Epithelial cell of prostate (primary cell): ENCODE data around the gene DMRTC2.
A peak's percentile ranks its signal among the peaks of the same experiment; 100 is the strongest.

Source experiments
- DNase-seq: peaks from one replicate; pipeline ENCODE4 v3.0.0-alpha.2; 2011; ENCODE audit warnings: low read depth, low spot score
- H3K27ac ChIP-seq: fragments of 450-650 bp; 2 replicates; pipeline ENCODE4 v1.5.1; 2017; ENCODE audit warnings: mild to moderate bottlenecking

The DMRTC2 gene

DNA sequence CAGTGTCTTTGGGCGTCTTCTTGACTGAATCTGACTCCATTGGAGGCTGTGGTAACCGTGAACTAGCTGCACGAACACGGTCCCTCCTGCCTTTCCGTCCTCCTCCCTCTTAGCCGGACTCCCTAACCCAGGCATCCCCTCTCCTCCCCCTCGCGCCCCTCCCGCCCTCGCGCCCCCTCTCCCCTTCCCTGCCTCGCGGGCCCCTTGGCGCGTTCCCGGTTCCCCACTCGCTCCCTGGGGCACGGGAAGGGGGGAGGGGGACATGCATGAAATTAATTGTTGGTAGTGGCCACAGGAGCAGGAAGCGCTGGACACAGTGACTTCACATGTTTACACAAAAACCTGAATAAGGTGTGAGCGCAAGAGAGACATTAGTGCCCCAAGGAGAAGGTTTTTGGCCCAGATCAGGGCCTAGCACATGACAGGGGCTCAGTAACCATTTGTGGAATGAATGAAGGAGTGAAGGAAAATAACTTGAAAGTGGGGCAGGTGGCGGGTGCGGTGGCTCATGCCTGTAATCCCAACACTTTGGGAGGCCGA, 279 bp downstream of the DMRTC2 start:
- no peak for DNase-seq

DNA sequence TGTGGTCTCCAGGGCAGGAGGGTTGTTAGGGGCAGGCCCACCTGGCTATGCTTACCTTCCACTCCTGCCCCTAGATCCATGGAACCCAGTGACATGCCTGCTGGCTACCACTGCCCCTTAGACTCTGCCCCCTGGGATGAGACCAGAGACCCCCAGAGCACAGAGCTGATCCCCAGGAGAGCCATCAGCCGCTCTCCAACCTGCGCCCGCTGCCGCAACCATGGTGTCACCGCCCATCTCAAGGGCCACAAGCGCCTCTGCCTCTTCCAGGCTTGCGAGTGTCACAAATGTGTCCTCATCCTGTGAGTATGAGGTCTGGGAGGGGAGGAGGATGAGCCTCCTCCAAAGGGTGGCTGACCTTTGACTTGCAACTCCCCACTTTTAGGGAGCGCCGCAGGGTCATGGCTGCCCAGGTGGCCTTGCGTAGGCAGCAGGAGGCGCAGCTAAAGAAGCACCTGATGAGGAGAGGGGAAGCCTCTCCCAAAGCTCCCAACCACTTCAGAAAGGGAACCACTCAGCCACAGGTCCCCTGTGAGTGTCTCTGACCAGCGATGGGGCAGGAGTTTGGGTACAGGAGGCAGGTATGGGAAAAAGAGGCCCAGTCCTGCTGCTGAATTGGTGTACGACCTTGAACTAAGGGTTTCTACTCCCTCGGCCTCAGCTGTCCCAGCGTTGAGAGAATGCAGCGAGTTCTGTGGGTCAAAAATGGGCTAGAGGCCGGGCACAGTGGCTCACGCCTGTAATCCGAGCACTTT, 2.7 kb downstream of the DMRTC2 start:
- no peak for DNase-seq
- H3K27ac ChIP-seq: no peak overlapping the region

More for the DNA sequence above, 279 bp downstream of the DMRTC2 start:
- H3K27ac ChIP-seq: no peak overlapping the region

DNA sequence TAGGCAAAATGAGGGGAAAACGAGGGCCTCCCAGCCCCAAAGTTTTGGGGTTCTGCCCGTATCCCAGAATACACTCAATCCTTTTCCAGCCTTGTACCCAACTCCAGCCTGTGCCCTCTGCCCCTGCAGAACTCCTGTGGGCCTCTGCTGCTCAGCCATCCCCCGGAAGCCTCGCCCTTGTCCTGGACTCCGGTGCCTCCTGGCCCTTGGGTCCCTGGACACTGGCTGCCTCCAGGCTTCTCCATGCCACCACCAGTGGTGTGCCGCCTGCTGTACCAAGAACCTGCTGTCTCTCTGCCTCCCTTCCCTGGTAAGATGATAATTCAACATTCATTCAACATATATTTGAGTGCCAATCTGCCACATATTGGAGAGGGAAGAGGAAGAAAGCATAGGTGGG, 3.8 kb downstream of the DMRTC2 start:
- no peak for DNase-seq
- no peak overlapping the region for H3K27ac ChIP-seq

GRCh38 chr19:41849067-41849466, 4.2 kb downstream of the DMRTC2 start:
- no peak for DNase-seq

DNA sequence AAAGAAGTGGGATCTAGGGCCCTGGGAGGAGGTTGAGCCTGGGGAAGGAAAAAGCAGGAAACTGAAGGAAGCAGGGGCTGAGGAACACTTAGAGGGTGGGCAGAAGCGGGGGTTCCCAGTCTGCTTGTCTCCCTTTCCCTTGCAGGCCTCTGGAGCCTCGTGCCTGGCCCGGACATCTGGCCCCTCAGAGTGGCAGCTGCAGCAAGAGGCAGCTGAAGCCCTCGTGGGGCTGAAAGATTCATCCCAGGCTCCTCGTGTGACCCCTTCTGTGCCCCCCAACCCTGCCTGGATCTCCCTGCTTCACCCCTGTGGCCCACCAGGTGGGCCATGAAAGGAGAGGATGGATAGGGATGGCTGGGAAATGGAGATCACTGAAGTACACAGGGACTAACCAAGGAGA, 5.5 kb downstream of the DMRTC2 start:
- DNase-seq: no peak
- no peak overlapping the region for H3K27ac ChIP-seq

More at GRCh38 chr19:41849067-41849466, 4.2 kb downstream of the DMRTC2 start:
- no peak overlapping the region for H3K27ac ChIP-seq

GRCh38 chr19:41851456-41851855, 6.6 kb downstream of the DMRTC2 start:
- H3K27ac ChIP-seq: no peak overlapping the region
- no peak for DNase-seq

DNA sequence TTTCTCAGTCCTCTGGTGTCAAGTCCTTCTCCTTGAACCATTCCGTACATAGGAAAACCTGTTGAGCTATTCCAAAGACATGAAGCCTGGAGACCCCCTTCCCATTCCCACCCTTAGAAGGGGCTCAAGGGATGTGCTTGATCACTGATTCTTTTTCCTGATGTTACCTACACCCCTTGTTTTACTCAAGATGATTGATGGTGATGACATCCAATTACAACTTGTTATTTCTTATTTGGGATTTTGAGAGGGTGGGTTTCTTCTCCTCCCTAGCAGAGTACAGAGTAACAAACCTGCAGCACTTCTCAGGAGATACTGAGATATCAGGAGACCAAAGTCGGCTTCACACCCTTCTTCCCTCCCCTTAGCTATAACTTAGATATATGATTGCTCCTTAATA, 8.5 kb downstream of the DMRTC2 start:
- no peak overlapping the region for H3K27ac ChIP-seq
- DNase-seq: no peak

DNA sequence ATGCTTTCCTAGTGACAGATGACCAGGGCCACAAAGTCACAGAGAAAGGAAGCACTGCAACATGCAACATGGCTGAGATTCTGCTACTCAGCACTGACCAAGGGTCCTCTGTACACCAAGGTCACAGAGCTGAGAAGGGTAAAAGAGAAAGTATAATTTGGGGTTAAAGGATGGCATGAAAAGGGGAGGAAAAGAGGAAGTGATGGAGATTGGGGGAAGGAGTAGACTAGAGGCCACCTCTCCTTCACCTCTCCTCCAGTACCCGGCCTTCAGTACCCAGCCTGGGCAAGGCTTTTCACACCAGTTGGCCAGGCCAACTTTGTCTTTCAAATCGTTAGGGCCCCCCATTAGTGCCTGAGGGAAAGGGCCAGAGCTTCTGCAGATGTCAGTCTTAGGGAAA, 8.9 kb downstream of the DMRTC2 start:
- DNase-seq: no peak

GRCh38 chr19:41859213-41859617, 14.4 kb downstream of the DMRTC2 start:
- DNase-seq: no peak
- H3K27ac ChIP-seq: peak overlapping the region; percentile 91

More for the DNA sequence above, 8.9 kb downstream of the DMRTC2 start:
- no peak overlapping the region for H3K27ac ChIP-seq

GRCh38 chr19:41859618-41860418, 15.0 kb downstream of the DMRTC2 start, which contains the start of gene RPS19:
Gene RPS19 (plus strand): TSS chr19:41860255. CDS start chr19:41860775, 520 bp downstream.
- H3K27ac ChIP-seq: peak within 1 kb of the TSS; percentile 91
- DNase-seq: peak; percentile 93

DNA sequence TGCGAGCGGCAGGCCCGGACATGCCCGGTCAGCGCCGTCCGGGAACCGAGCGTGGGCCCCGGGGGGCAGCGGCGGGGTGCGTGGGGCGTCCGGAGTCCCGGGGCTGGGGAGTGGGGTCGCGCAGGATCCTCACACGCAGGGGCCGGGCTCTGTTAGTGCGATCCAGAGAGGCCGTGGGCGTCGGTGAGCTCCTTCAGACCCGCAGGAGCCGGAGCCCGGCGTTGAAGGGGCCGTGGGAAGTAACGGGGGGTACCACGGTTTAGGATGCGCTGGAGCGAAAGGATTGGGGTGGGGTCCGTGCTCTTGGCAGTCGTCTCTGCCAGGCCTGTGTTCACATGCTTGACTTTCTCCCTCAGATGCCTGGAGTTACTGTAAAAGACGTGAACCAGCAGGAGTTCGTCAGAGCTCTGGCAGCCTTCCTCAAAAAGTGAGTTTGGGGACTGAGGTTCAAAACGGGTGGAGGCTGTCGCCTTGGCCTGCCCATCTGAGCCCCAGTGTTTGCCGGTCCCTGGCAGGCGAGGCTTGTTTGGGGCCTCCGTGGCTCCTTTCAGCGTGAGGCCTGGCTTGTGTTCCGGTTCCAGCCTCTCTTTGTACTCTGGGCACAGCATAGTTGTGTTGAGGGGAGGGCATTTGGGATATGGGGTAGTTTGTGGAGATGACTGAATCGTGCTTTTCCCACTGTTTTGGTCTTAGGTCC, 15.7 kb downstream of the DMRTC2 start:
- DNase-seq: no peak
- H3K27ac ChIP-seq: peak overlapping the region; percentile 91

- H3K27ac ChIP-seq: peak overlapping the region; percentile 91
- no peak for DNase-seq
These were observed 16.4 kb downstream of the DMRTC2 start for GRCh38 chr19:41861116-41861768.

DNA sequence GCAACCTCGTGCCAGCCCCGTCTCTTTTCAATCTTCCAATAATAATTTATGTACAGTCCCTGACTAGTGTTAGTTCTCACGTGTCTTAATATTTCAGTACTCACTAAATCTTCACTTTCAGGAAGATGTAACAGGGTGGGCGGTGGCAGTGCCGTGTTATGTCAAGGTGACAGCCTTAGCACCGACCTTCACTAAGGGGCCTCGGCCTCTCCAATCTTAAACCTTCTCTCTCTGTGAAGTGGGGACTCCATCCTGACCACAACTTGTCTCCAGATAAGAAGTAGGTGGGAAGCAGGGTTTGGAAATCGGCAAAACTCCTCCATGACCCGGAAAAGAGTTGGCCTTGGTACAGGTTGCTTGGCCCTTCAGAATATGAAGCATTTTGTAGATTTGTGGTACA, 17.0 kb downstream of the DMRTC2 start:
- no peak for DNase-seq
- peak overlapping the region; percentile 91 for H3K27ac ChIP-seq

DNA sequence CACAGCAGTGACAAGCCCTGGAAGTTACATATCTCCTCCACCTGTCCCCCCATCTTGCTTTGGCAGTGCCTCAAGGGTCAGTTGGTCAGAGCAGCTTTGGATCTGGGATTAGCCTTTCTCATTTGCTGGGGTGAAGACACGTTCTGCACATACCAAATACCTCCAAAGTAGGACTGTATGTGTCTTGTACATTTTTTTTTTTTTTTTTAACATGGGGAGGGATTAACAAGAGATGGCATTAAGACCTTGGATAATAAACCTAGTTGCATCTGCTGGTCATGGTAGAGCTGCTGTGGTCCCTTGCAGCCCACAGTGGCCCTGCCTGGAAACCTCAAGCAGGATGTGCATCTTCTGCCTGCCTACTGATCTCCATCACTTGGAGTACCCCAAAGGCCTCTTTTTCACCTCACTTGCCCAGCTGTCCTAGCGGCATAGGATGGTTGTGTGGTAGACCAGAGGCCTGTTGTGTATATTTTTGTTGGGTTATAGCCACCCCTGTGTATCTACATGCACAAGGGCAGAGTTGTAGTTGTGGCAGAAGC, 17.7 kb downstream of the DMRTC2 start:
- peak overlapping the region; percentile 91 for H3K27ac ChIP-seq
- DNase-seq: no peak

DNA sequence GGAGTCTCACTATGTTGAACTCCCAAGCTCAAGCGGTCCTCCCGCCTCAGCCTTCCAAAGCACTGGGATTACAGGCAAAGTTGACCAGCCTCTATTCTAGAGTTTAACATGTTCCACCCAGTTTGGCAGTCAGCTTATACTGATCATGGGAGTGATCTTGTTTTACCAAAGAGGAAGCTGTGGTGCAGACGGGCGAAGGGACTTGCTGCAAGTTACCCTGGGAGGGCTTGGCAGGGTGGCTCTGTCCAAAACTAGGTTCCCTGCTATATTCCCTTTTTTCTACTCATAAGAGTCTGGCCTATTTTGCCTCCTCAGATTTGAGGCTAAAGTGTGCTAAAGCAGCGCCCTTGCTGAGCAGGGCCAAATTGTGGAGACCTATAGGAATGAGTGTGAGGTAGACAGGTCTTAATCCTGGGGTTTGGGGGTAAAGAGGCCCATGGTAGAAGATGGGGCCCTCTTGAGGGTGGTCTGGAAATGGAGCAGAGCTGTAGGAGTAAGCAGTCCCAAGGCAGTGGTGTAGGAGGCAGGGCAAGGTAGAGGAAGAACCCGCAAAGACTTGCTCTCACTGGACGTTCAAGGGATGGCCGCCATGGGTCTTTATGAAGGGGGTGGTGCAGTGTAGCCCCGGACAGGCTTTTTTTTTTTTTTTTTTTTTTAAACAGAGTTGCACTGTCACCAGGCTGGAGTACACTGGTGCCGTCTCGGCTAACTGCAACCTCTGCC, 18.5 kb downstream of the DMRTC2 start:
- DNase-seq: no peak
- H3K27ac ChIP-seq: peak overlapping the region; percentile 91

DNA sequence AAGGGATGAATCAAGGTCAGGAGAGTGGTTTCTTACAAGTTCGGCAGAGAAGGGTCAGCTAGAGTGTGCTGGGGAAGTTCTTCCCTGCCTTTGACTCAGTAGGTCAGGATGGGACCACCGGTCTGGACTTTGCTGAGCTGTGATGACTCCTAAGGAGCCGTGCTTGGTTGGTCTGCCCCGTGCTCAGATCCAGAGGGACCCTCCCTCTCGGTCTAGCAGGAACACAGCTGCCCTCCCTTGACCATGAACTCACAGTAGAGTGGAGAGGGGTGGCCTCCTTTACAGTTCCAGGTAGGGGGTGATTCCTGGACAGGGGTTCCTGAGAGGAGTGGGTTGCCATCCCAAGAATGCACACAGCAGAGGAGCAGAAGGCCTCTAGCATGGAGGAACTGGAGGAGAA, 19.5 kb downstream of the DMRTC2 start:
- no peak for DNase-seq
- peak overlapping the region; percentile 27 for H3K27ac ChIP-seq

- H3K27ac ChIP-seq: peak overlapping the region; percentile 27
- no peak for DNase-seq
These were observed 21.4 kb downstream of the DMRTC2 start for GRCh38 chr19:41866284-41866683.

DNA sequence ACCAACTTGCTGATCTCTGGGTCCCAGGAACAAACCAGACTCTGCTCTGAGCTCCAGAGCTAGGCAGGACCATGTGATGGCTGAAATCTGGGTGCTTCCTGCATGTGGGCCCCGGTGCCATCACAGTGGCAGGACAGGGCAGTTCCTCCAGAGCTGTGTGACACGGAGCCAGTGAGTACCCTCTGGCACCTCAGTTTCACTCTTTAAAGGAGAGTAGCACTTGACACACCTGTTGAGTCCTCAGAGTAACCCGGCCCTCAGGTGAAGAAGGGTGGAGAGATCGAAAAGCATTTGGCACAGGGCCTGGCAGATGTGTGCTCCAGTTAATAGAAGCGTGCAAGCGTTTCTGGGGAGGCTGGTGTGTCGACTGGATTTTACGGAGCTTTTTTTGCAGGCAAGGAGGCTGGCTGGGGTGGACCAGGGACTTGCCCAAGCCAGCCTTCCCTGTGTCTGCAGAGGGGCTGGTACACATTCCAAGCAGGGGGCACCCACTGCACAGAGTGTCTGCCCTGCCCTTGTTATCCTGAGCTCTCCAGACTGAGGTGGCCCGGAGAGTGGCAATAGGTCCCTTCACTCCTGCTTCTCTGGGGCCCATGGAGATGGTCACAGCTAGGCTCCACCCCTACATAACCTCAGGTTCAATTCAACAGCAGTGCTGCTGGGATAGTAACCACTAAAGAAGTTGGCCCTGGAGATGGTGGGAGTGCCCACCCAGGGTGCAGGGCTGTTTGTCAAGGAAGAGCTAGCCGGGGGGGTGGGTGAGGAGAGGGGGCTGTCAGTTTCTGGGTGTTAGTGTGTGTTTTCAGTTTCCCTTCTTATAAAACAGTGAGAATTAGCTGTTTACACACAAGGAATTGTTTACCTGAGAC, 23.5 kb downstream of the DMRTC2 start:
- no peak for DNase-seq

More for the DNA sequence above, 23.5 kb downstream of the DMRTC2 start:
- peak overlapping the region; percentile 27 for H3K27ac ChIP-seq
